Osteocyte (in vitro differentiated cells): ENCODE measurements around the gene CLECL1. TPM values are rescaled to one million over a fixed set of nuclear protein-coding genes. Genes with fewer than 3 reads are reported as not detected.

Source experiments
- DNase-seq: peaks from one replicate; pipeline ENCODE4 v3.0.0; 2021; ENCODE audit warnings: mixed read lengths; ENCODE audit not compliant: unreplicated experiment; ENCODE audit errors: extremely low spot score
- H3K27ac Mint-ChIP-seq: one replicate; pipeline ENCODE4 v1.8.0; 2021; ENCODE audit warnings: mild to moderate bottlenecking, mixed read lengths; ENCODE audit not compliant: unreplicated experiment
- H3K27me3 Mint-ChIP-seq: one replicate; pipeline ENCODE4 v1.8.0; 2021; ENCODE audit warnings: mixed read lengths; ENCODE audit not compliant: unreplicated experiment
- H3K36me3 Mint-ChIP-seq: one replicate; pipeline ENCODE4 v1.8.0; 2021; ENCODE audit warnings: mixed read lengths; ENCODE audit not compliant: unreplicated experiment
- H3K4me1 Mint-ChIP-seq: one replicate; pipeline ENCODE4 v1.8.0; 2021; ENCODE audit warnings: mixed read lengths; ENCODE audit not compliant: unreplicated experiment
- H3K4me3 Mint-ChIP-seq: one replicate; pipeline ENCODE4 v1.8.0; 2021; ENCODE audit warnings: mild to moderate bottlenecking, moderate library complexity, mixed read lengths; ENCODE audit not compliant: unreplicated experiment
- H3K9me3 Mint-ChIP-seq: one replicate; pipeline ENCODE4 v1.8.0; 2021; ENCODE audit warnings: mixed read lengths; ENCODE audit not compliant: unreplicated experiment
- CTCF ChIP-seq: fragments of 200-600 bp; sonication (generic); IDR thresholded peaks from 2 replicates; pipeline ENCODE4 v1.5.0; 2021; ENCODE audit warnings: antibody characterized with exemption, mild to moderate bottlenecking, moderate library complexity
- total RNA-seq: library from RNA; stranded (reverse); gene quantifications from 2 replicates; pipeline ENCODE4 v1.2.1, GENCODE V29; 2021

The CLECL1 gene
- total RNA-seq, 1 donor from 2014 or later, result not detected

GRCh38 chr12:9763025-9763424, 30.1 kb upstream of the CLECL1 start:
- TF ChIP-seq CTCF, result no peak
- H3K27ac Mint-ChIP-seq, result no peak overlapping the region
- peaks cover 8% of the 10 kb centered on the region for H3K27me3 Mint-ChIP-seq
- H3K4me3 Mint-ChIP-seq, result no peak overlapping the region
- DNase-seq, result no peak
- H3K36me3 Mint-ChIP-seq, result no peaks in the 10 kb centered on the region
- H3K9me3 Mint-ChIP-seq, result no peaks in the 10 kb centered on the region
- H3K4me1 Mint-ChIP-seq, result no peaks in the 10 kb centered on the region

- DNase-seq, result no peak
- Mint-ChIP-seq H3K27me3 (peaks cover 8% of the 10 kb centered on the region), H3K27ac (no peak overlapping the region), H3K4me1 (no peaks in the 10 kb centered on the region), H3K4me3 (no peak overlapping the region), H3K9me3 (no peaks in the 10 kb centered on the region), H3K36me3 (no peaks in the 10 kb centered on the region)
- no peak for TF ChIP-seq CTCF
Observed at GRCh38 chr12:9762369-9762768, 29.5 kb upstream of the CLECL1 start.

GRCh38 chr12:9761419-9761781, 28.5 kb upstream of the CLECL1 start:
- H3K4me3 Mint-ChIP-seq, result no peak overlapping the region
- H3K4me1 Mint-ChIP-seq, result no peaks in the 10 kb centered on the region
- H3K36me3 Mint-ChIP-seq, result no peaks in the 10 kb centered on the region
- H3K27ac Mint-ChIP-seq, result no peak overlapping the region
- peaks cover 8% of the 10 kb centered on the region for H3K27me3 Mint-ChIP-seq
- DNase-seq, result no peak
- TF ChIP-seq CTCF, result no peak
- no peaks in the 10 kb centered on the region for H3K9me3 Mint-ChIP-seq

- Mint-ChIP-seq H3K36me3 (no peaks in the 10 kb centered on the region), H3K4me3 (no peak within 1 kb of the TSS), H3K9me3 (no peaks in the 10 kb centered on the region), H3K27ac (no peak within 1 kb of the TSS), H3K4me1 (no peaks in the 10 kb centered on the region), H3K27me3 (peaks cover 8% of the 10 kb centered on the region)
- DNase-seq, result no peak
- no peak for TF ChIP-seq CTCF
Observed at GRCh38 chr12:9760699-9761418, 28.0 kb upstream of the CLECL1 start, which contains the start of gene CD69. Gene CD69, minus strand, starts transcription at chr12:9760901. Its CDS starts 81 bp downstream, at chr12:9760820.

- TF ChIP-seq CTCF, result no peak
- no peak overlapping the region for H3K27ac Mint-ChIP-seq
- no peaks in the 10 kb centered on the region for H3K4me1 Mint-ChIP-seq
- DNase-seq, result no peak
- H3K4me3 Mint-ChIP-seq, result no peak overlapping the region
- H3K9me3 Mint-ChIP-seq, result no peaks in the 10 kb centered on the region
- H3K27me3 Mint-ChIP-seq, result peaks cover 12% of the 10 kb centered on the region
- H3K36me3 Mint-ChIP-seq, result no peaks in the 10 kb centered on the region
Observed at GRCh38 chr12:9760120-9760519, 27.2 kb upstream of the CLECL1 start.
